ENCODE results near the gene LRRC49.
"Not testable (repeated sequence)": the region's sequence is repeated elsewhere in the genome, so short reads cannot be mapped to it uniquely, and the experiment has no call there.

Gene LRRC49

GRCh38 chr15:70923311-70924080 lies 30.9 kb downstream of the LRRC49 start:
- TF ChIP-seq CTCF (IDR thresholded peaks at IDR 0.05; ENCODE audit: low read depth, low read length), result no peak
- H3K4me3 ChIP-seq (replicated peaks in 1 of 2; ENCODE audit: low read depth in 2 of 2, low read length in 2 of 2), result no peak overlapping the region
- DNase-seq (ENCODE audit: low read depth in 2 of 2), result peak; percentile 51 to 57

GRCh38 chr15:70926914-70927313 lies 34.3 kb downstream of the LRRC49 start:
- DNase-seq (ENCODE audit: low read depth in 2 of 2); H3K4me3 ChIP-seq (replicated peaks in 1 of 2; ENCODE audit: low read depth in 2 of 2, low read length in 2 of 2): not testable (repeated sequence)

- no peak overlapping the region for H3K4me3 ChIP-seq (replicated peaks in 1 of 2; ENCODE audit: low read depth in 2 of 2, low read length in 2 of 2)
- no peak for TF ChIP-seq CTCF (IDR thresholded peaks at IDR 0.05; ENCODE audit: low read depth, low read length)
- no peak for DNase-seq (ENCODE audit: low read depth in 2 of 2)
Observed at GRCh38 chr15:70931821-70932220, 39.2 kb downstream of the LRRC49 start.

- DNase-seq (ENCODE audit: low read depth in 2 of 2), result peak in 1 of 2 donors; percentile 17
- TF ChIP-seq CTCF (IDR thresholded peaks at IDR 0.05; ENCODE audit: low read depth, low read length), result no peak
- no peak overlapping the region for H3K4me3 ChIP-seq (replicated peaks in 1 of 2; ENCODE audit: low read depth in 2 of 2, low read length in 2 of 2)
Observed at GRCh38 chr15:70932397-70932796, 39.8 kb downstream of the LRRC49 start.

GRCh38 chr15:70933411-70933810 lies 40.8 kb downstream of the LRRC49 start:
- TF ChIP-seq CTCF (IDR thresholded peaks at IDR 0.05; ENCODE audit: low read depth, low read length), result no peak
- no peak overlapping the region for H3K4me3 ChIP-seq (replicated peaks in 1 of 2; ENCODE audit: low read depth in 2 of 2, low read length in 2 of 2)
- DNase-seq (ENCODE audit: low read depth in 2 of 2), result no peak

- no peak for TF ChIP-seq CTCF (IDR thresholded peaks at IDR 0.05; ENCODE audit: low read depth, low read length)
- no peak for DNase-seq (ENCODE audit: low read depth in 2 of 2)
Observed at GRCh38 chr15:70935631-70936030, 43.0 kb downstream of the LRRC49 start.

GRCh38 chr15:70936326-70936725 lies 43.7 kb downstream of the LRRC49 start:
- peak; percentile 16 to 26 for DNase-seq (ENCODE audit: low read depth in 2 of 2)
- TF ChIP-seq CTCF (IDR thresholded peaks at IDR 0.05; ENCODE audit: low read depth, low read length), result no peak
- H3K4me3 ChIP-seq (replicated peaks in 1 of 2; ENCODE audit: low read depth in 2 of 2, low read length in 2 of 2), result no peak overlapping the region

More at GRCh38 chr15:70935631-70936030, 43.0 kb downstream of the LRRC49 start:
- no peak overlapping the region for H3K4me3 ChIP-seq (replicated peaks in 1 of 2; ENCODE audit: low read depth in 2 of 2, low read length in 2 of 2)

- not testable (repeated sequence) for H3K4me3 ChIP-seq (replicated peaks in 1 of 2; ENCODE audit: low read depth in 2 of 2, low read length in 2 of 2); DNase-seq (ENCODE audit: low read depth in 2 of 2)
Observed at GRCh38 chr15:70943285-70943684, 50.7 kb downstream of the LRRC49 start.

All from cardiac fibroblast (primary cell).